ENCODE results near the gene TTC27.

DNA sequence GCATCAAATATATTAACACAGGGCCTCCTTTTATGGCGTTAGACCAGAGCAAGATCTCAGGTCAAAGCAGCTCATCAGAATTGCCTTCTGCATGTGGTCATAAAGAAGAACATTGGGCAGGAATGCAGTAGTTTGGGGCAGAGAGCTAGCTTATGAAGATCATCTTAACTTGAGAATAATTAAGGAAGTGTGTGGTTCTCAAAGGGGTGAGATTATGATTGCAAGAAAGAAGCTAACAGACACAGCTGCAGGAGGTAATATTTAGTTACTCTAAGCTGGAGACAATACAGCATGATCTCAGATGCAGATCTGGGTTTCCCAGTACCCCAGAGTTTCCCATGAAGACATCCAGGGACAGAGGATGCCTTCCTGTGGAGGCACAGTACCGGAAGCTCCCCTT lies 91.6 kb downstream of the TTC27 start:
- TF ChIP-seq, protein P1, sequence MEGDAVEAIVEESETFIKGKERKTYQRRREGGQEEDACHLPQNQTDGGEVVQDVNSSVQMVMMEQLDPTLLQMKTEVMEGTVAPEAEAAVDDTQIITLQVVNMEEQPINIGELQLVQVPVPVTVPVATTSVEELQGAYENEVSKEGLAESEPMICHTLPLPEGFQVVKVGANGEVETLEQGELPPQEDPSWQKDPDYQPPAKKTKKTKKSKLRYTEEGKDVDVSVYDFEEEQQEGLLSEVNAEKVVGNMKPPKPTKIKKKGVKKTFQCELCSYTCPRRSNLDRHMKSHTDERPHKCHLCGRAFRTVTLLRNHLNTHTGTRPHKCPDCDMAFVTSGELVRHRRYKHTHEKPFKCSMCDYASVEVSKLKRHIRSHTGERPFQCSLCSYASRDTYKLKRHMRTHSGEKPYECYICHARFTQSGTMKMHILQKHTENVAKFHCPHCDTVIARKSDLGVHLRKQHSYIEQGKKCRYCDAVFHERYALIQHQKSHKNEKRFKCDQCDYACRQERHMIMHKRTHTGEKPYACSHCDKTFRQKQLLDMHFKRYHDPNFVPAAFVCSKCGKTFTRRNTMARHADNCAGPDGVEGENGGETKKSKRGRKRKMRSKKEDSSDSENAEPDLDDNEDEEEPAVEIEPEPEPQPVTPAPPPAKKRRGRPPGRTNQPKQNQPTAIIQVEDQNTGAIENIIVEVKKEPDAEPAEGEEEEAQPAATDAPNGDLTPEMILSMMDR (IDR thresholded peaks at IDR 0.05): no peak
- no peak for TF ChIP-seq POLR2A (IDR thresholded peaks at IDR 0.05)

Data from uterus (tissue), 2 donors.